NCI-H774 (cell line): Measurements from ENCODE around the gene ISX.

Experiments
- DNase-seq: peaks from one replicate; lab custom pipeline; 2025; lab: John Stamatoyannopoulos, UW

Gene ISX

DNA sequence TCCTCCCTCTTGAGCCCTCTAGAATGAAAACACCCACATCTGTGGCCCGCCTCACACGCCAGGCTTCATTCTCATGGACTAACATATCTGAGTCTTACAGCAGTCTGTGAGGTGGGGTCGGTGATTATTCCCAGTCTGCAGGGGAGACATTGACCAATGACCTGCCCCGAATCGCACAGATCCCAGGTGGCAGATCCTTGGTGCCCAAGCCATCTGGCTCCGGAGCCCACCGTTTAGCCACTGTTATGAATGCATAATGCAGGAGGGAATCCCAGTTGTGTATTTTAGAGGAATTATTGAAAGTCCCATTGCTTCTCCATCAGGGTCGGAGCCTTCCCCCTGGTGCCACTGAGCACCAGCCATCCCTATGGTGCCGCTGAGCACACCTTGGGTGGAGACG is 47.4 kb downstream of the ISX start:
- no peak for DNase-seq

DNA sequence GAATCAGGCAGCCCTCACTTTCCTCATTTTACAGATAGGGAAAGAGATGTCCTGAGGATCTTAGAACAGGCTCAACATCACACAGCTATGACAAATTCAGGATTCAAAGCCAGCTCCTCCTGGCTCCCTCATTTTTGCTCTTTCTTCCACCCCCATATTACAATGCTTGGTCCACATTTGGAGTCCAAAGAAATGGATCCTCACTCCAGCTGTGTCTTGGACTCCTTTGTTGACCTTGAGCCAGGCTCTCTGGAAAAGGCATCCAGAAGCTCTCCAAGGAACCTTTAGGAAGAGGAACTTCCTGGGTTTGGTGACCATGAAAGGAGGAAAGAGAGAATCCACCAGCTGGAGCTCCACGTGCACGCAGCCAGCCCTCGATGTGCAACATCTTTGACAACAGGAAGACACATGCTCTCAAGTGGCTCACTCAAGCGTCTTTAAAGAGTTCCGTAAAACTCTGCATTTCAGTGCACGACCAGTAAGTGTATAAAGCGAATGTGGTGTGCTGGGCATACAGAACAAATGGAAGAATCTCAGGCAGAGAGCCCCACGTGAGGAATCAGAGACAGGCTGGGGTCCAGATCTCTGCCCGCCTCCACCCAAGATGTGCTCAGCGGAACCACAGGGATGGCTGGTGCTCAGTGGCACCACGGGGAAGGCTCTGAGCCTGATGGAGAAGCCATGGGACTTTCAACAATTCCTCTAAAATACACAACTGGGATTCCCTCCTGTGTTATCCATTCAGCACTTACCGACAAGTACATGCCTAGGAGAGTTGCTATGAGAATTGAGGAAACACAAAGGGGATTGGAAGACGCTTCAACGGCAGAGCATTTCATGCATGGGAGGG is 48.4 kb downstream of the ISX start:
- no peak for DNase-seq

- no peak for DNase-seq
Measured at GRCh38 chr22:35115515-35115914, 49.6 kb downstream of the ISX start.

DNA sequence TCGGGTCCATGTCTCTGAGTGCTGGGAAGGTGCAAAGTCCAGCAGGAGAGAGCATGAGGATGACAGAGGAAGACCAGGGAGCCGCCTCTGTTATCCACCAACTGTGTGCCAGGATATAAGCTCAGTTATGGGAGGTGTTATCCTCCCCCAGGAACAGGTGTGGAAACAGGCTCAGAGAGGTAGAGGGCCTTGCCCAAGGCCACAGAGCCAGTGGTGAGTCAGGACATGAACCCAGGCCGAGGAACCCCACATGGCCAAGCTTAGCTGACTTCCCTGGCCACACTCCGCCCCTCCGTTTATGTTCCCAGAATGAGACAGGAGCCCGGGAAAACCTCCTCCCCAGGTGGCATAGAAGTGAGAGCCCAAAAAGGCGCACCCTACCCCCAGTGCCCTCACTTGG is 50.3 kb downstream of the ISX start:
- DNase-seq = no peak

DNA sequence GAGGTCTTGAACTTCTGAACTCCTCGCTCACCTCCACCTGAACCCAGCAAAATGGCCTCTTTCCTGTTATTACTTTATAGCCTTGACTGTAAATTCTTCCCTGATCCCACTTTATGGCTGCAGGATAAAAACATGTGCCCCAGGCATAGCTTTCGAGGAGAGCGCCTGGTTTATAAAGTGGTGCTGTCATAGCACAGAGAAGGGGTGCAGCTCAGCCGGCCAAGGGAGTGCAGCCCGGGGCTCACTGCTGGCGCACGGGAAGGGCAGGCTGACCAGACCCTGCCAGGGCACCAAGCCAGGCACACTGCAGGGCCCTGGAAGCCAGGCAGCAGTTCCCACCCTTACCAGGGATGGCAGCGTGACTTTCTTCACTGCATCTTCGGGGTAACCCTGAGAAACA is 50.9 kb downstream of the ISX start:
- DNase-seq = no peak

GRCh38 chr22:35119494-35119893 is 53.5 kb downstream of the ISX start:
- DNase-seq = no peak

- no peak for DNase-seq
Measured at GRCh38 chr22:35124691-35125219, 58.8 kb downstream of the ISX start.

DNA sequence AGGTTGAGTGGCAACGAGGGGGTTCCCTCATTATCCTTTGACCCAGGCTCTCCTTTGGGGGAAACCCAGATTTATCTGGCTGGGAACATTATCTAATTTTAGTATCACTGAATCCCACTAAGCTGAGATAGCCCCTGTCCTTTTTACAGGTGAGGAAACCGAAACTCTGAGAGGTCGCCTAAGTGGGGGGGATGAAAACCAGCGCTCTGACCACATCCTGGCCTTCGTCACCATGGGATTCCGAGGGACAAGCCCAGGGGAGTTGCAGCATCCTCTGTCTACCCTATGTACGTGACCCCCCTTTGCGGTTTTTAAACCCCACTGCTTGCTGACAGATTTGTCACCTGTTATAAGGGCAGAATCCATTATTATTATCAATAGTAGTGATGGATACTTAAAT is 61.0 kb downstream of the ISX start:
- no peak for DNase-seq

GRCh38 chr22:35128637-35129036 is 62.7 kb downstream of the ISX start:
- no peak for DNase-seq

GRCh38 chr22:35131525-35132000 is 65.6 kb downstream of the ISX start:
- DNase-seq = no peak

DNA sequence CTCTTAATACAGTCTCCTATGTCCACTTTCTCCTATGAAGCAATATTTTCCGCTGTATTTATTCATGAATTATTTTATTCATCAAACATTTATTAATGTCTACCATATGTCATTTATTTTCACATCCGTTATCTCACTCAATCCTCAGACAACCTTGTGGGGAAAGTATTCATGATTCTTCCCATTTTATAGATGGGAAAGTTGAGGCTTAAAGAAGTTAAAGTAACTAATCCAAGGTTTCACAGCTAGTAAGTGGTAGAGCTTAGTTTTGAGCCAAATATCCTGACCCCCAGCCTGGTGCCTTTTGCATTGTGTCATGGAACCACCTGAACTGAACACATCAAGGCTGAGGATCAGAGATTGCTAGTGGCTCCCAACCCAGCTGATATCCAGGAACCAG is 66.6 kb downstream of the ISX start:
- DNase-seq = no peak

DNA sequence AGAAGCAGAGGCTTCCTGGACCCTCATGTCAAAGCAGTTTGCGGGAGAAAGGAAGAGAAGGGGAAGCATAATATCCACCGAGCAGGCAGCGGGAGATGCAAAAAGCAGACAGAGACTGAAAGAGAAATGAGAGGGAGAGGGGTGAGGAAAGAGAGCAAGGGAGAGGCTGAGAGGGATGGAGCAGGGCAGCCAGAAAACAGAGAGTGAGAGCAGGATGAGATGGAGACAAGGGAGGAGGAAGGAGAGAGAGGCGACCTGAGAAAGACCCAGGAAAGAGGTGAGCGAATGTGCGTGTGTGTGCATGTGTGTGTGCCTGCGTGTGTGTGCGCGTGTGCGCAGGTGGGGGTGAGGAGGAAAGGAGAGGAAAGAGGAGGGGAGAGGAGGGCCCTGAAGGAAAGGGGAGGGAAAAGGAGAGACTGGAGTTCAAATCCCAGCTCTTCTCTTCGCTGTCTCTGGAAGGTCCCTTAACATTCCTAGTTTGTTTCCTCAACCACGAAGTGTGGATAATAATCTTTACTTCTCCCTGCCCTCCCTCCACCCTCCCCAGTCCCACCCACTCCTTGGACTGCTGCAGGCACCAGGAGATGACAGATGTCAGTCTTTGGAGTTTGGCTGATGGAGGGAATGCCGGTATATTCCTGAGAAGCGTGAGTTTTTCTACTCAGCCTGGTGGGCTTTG is 67.9 kb downstream of the ISX start:
- no peak for DNase-seq

GRCh38 chr22:35134637-35135036 is 68.7 kb downstream of the ISX start:
- DNase-seq = no peak

DNA sequence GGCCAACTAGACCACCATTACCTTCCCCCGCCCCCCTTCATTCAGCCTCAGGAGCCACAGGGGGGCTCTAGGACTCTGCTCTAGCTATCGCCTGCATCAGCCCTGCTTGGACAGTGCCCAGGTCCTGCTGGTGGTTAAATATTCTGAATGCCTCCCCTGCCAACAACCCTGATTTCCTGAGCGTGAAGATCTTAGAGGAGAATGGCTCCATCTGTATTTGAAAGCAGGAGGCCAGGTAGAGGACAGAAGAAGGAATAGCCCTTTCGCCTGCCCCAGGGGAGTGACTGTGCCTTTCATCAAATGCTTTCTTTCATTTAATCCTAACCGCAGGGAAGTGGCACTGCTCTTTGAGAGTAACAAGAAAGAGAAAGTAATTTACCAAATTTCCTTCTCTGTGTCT is 69.2 kb downstream of the ISX start:
- DNase-seq = no peak
